GM12874 (cell line): ENCODE measurements around the gene PRCD.

Experiments
- TF ChIP-seq, protein P1 (sequence below): IDR thresholded peaks from 2 replicates; pipeline ENCODE4 v1.5.1; 2011; ENCODE audit warnings: low read depth, mild to moderate bottlenecking, control low read depth, low read length, moderate library complexity; ENCODE audit not compliant: insufficient read depth

PRCD gene

DNA sequence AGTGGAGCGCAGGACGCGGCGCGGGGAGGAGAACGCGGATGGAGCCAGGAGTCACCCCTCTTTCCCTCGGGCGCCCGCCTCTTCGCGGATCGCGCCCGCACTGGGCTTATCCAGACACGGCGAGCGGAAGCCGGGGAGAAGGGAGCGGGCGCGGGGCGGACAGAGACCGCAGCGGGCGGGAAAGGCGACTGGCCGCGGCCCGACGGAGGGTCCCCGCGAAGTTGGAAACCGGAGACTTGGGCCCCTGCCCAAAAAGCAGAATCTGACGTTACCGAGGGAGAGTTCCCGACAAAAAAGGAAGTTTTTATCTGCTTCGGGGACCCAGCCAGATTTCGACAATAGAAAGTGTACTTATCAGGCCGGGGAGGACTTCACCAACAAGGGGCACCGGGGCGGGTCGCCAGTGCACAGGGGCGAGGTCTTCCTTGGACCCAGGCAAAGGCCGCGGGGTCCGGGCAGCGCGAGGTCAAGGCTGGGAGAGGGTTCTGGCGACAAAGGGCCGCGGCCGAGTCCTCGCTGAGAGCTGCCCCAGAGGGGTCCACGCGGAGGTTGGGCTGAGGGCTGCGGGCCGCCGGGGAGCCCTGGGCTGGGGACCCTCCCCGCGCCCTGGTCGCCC lies 45.3 kb downstream of the PRCD start:
- TF ChIP-seq, protein P1, sequence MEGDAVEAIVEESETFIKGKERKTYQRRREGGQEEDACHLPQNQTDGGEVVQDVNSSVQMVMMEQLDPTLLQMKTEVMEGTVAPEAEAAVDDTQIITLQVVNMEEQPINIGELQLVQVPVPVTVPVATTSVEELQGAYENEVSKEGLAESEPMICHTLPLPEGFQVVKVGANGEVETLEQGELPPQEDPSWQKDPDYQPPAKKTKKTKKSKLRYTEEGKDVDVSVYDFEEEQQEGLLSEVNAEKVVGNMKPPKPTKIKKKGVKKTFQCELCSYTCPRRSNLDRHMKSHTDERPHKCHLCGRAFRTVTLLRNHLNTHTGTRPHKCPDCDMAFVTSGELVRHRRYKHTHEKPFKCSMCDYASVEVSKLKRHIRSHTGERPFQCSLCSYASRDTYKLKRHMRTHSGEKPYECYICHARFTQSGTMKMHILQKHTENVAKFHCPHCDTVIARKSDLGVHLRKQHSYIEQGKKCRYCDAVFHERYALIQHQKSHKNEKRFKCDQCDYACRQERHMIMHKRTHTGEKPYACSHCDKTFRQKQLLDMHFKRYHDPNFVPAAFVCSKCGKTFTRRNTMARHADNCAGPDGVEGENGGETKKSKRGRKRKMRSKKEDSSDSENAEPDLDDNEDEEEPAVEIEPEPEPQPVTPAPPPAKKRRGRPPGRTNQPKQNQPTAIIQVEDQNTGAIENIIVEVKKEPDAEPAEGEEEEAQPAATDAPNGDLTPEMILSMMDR, result no peak

DNA sequence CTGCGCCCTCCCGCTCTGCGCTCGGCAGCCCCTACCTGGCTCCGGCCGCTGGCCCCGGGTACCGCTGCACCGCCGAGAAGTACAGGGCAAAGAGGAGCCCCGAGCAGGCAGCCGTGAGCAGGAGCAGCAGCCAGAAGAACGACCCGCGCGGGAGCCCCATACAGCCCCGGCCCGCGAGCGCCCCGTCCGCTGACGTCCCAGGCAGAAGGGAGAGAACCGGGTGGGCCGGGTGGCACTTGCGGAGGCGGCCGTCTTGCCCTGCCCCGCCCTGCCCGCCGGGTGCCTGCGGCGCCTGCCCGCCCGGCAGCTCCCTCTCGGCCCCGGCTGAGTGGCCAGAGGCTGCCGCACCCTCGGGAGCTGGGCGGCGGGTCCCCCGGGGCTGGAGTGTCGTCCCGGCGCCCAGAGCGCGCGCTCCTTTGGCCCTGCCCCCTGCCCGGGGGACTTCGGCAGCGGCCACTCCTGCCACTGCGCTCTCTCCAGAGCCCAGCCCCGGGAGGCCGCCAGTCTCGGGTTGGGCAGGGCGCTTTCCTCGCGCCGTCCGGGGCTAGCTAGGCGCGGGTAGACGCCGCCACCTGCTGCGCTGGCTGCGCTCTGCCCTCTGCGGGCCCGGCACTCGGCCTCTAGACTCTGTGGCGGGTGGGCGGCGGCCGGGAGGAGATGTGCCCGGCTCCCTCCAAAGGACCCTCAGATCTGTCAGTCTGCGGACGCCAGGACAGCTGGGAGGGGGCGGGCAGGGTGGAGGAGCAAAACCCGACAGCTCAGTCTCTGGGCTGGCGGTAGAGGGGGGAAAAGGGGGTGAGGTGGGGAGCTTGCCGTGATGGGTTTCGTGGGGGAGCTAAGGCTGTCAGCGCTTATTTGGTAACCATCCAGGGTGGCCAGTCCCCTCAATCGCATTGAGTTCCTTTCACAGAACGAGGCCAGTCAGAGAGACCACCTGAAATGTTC lies 46.1 kb downstream of the PRCD start, which contains the start of gene ST6GALNAC2:
Gene ST6GALNAC2, minus strand, starts transcription at position 212 of the 945 bp plus-strand sequence. Its CDS starts 52 bp downstream, at position 160.
- TF ChIP-seq, protein P1, result peak; percentile 31; the same call in 1 of the 2 replicates

DNA sequence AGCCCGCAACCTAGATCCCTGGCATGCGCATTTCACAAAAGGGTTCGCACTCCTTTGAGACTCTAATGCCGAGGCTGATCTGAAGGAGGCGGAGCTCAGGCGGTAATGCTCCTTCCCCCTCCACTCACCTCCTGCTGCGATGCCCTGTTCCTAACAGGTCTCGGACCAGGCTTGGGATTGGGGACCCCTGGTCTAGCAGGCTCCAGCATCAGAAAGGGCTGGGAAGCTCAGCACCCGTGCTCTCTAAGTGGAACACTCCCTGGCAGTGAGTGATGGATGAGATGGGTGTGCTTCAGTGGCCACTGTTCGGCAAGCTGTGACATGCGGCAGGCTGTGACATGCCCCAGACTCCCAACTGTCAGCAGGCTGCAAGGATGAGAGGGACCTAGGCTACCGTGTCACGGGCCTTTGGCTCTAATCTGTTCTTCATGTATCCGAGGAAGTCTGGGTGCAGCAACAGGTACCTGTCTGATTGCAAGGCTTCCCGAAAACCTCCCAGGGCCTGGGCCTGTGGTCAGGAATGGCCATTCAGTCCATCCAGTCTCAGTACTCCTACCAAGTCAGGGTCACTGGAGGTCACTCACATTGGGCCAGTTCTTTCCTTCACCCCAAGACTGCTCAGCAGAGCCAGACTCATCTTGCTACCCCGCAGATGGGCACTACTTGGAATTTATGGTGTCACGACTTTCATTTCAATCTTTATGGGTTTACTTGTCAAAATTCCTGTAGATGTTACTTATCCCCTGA lies 47.1 kb downstream of the PRCD start:
- TF ChIP-seq, protein P1, result no peak

DNA sequence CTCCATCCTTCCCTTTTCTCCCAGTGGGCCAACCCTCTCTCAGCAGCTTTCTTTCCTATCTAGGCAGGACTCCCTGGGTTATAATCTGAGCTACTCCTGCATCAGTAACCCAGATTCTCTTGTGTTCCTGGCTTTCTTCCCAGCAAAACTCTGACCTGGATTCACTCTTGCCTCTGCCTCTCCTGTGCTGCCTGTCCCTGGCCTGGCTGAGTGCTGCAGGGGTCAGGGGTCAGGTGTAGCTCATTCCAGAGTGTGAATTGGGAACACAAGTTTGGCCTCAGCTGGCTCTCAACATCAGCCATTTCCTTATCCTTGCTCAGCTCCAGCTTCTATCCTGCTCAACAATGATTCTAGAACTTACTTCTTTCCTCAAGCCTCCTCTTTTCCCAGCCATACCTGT lies 48.3 kb downstream of the PRCD start:
- TF ChIP-seq, protein P1, result no peak

DNA sequence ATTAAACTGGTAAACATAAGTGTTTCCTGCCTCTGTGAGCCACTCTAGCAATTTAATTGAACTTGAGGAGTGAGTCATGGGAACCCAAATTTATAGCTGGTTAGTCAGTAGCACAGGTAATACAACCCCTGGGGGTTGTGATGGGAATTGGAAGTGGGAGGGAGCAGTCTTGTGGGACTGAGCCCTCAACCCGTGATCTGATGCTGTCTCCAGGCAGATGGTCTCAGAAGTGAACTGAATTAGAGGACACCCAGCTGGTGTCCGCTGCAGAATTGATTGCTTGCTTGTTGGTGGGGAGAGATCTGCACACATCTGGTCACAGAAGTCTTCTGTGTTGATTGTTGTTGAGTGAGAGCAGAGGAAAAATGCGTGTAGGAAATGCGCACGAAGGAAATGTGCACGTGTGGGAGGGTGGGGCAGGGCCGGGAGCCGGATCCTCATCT lies 53.6 kb downstream of the PRCD start:
- TF ChIP-seq, protein P1, result no peak

DNA sequence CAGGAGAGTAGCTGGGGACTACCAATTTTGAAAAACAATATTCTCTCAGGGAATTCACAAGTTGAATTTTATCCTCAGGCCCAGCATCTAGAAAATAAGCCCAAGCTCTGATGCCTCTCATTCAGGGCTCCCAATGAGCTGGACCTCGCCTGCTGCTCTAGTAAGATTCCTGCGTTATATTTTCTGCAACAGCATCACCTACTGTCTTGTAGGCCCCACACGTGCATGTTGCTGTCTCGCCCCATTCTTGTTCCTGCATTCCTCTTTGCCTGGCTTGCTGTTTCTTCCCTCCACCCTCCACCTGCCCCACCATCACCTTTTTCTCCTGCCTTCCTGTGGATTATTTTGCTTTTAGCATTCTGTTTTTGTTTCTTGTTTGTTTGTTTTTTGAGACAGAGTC lies 54.1 kb downstream of the PRCD start:
- TF ChIP-seq, protein P1, result no peak

DNA sequence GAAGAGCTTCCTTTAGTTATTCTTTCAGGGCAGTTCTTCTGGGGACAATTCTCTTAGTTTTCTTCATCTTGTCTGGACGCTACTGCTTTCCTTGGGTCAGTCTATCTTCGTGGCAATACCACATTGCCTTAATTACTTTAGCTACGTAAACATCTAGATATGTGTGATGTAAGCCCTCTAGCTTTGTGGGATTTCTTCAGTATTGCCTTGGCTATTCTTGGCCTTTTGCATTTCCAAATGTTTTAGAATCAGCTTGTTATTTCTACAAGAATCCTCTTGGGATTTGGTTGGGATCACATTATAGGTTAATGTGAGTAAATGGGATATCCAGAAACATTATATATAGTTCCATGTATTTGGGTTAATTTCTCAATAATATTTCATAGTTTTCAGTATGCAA lies 54.8 kb downstream of the PRCD start:
- TF ChIP-seq, protein P1, result no peak
